GM12878 (cell line): Measurements from ENCODE around the gene TASOR. TPM values are rescaled to one million over a fixed set of nuclear protein-coding genes. Genes with fewer than 3 reads are reported as not detected.

Experiments used
- ATAC-seq: fragments of 200-7000 bp; cut with Tn5 transposase; 3 replicates; pipeline ENCODE4 v1.9.1; 2020; ENCODE audit warnings: mild to moderate bottlenecking, moderate library complexity
- BruUV-seq: library from RNA; stranded (reverse); fragments of 400-500 nt; replicated peaks from 2 replicates; lab custom pipeline; 2021; lab: Mats Ljungman, UMichigan
- CTCF ChIA-PET: fragments of 300-600 bp; sonication (Branson Sonifier 250); formaldehyde crosslinking; extraction: SDS; loops from one replicate; lab custom pipeline; 2021; ENCODE audit warnings: inconsistent platforms; lab: Yijun Ruan, JAX
- POLR2A ChIA-PET: fragments of 350-600 bp; formaldehyde crosslinking; extraction: SDS; loops from one replicate; lab custom pipeline; 2021; ENCODE audit warnings: inconsistent platforms; lab: Charles Lee
- RAD21 ChIA-PET: fragments of 300-600 bp; sonication (Branson Sonifier 250); formaldehyde crosslinking; loops from one replicate; lab custom pipeline; 2023; ENCODE audit warnings: antibody characterized with exemption; ENCODE audit not compliant: unreplicated experiment; lab: Charles Lee
- SMC1A ChIA-PET: fragments of 300-600 bp; sonication (Branson Sonifier 250); formaldehyde crosslinking; loops from one replicate; lab custom pipeline; 2023; ENCODE audit not compliant: unreplicated experiment, uncharacterized antibody; lab: Charles Lee
- DNase-seq: peaks from one replicate; pipeline ENCODE4 v3.0.0-alpha.2; 2011; ENCODE audit warnings: low read depth, low spot score
- FAIRE-seq: peaks from 3 replicates; lab custom pipeline; 2011; peaks lifted over from hg19 to GRCh38; lab: Jason Lieb, UNC
- H2AFZ ChIP-seq: 2 replicates; pipeline ENCODE4 v1.6.0; 2011; ENCODE audit warnings: low read depth, low read length, control low read depth; ENCODE audit not compliant: control insufficient read depth
- H3K27ac ChIP-seq: 2 replicates; pipeline ENCODE4 v1.5.1; 2011; ENCODE audit warnings: control low read depth; ENCODE audit not compliant: control insufficient read depth, insufficient read depth
- H3K27me3 ChIP-seq, 2 experiments: replicated peaks in 1 of 2; 2 replicates each; pipeline versions ENCODE4 v1.6.0 to v1.6.1; 2011; ENCODE audit warnings: low read length in 1 of 2; ENCODE audit not compliant: control insufficient read depth in 2 of 2, insufficient read depth in 2 of 2
- H3K36me3 ChIP-seq, 2 experiments: 2 replicates each; pipeline ENCODE4 v1.5.1; 2011; ENCODE audit warnings: low read length in 1 of 2; ENCODE audit not compliant: control insufficient read depth in 2 of 2, insufficient read depth in 2 of 2
- H3K4me1 ChIP-seq: 2 replicates; pipeline ENCODE4 v1.6.1; 2011; ENCODE audit warnings: mild to moderate bottlenecking, low read length, moderate library complexity, mixed read lengths; ENCODE audit not compliant: control insufficient read depth, insufficient read depth
- H3K4me2 ChIP-seq: 2 replicates; pipeline ENCODE4 v1.6.0; 2011; ENCODE audit warnings: control low read depth; ENCODE audit not compliant: control insufficient read depth, insufficient read depth
- H3K4me3 ChIP-seq: fragments of 200-600 bp; sonication (generic); 2 replicates; pipeline ENCODE4 v1.5.1; 2016
- H3K79me2 ChIP-seq: 2 replicates; pipeline ENCODE4 v1.6.0; 2011; ENCODE audit warnings: low read length; ENCODE audit not compliant: control insufficient read depth, insufficient read depth
- H3K9ac ChIP-seq: 2 replicates; pipeline ENCODE4 v1.8.0; 2011; ENCODE audit warnings: low read length, control low read depth, mixed read lengths; ENCODE audit not compliant: control insufficient read depth, insufficient read depth
- H3K9me3 ChIP-seq: replicated peaks from 3 replicates; pipeline ENCODE4 v1.5.1; 2011; ENCODE audit warnings: mild to moderate bottlenecking, low read length; ENCODE audit not compliant: control insufficient read depth, insufficient read depth
- H4K20me1 ChIP-seq: 2 replicates; pipeline ENCODE4 v1.6.0; 2011; ENCODE audit not compliant: control insufficient read depth, insufficient read depth
- ASH2L ChIP-seq: fragments of 300-600, 200-600 bp; sonication (generic); IDR thresholded peaks from 2 replicates; pipeline ENCODE4 v1.6.1; 2017; ENCODE audit warnings: low read depth, mild to moderate bottlenecking, borderline replicate concordance
- ATF7 ChIP-seq: fragments of 450-650 bp; IDR thresholded peaks from 2 replicates; pipeline ENCODE4 v1.6.1; 2016; ENCODE audit warnings: low read depth, mild to moderate bottlenecking
- IKZF1 ChIP-seq: fragments of 450-650 bp; conservative IDR thresholded peaks from 2 replicates; pipeline ENCODE4 v1.6.1; 2017; ENCODE audit warnings: antibody characterized with exemption, mild to moderate bottlenecking
- LARP7 ChIP-seq: fragments of 450-650 bp; IDR thresholded peaks from 2 replicates; pipeline ENCODE4 v1.6.1; 2017; ENCODE audit warnings: mild to moderate bottlenecking
- MEF2B ChIP-seq: fragments of 450-650 bp; IDR thresholded peaks from 2 replicates; pipeline ENCODE4 v1.6.1; 2018; ENCODE audit warnings: mild to moderate bottlenecking, moderate library complexity; ENCODE audit not compliant: partially characterized antibody, poor library complexity, severe bottlenecking
- MTA3 ChIP-seq: IDR thresholded peaks from 2 replicates; pipeline ENCODE4 v1.6.1; 2012; ENCODE audit warnings: low read length, inconsistent platforms, borderline replicate concordance
- NFIC ChIP-seq: IDR thresholded peaks from 2 replicates; pipeline ENCODE4 v1.6.1; 2012; ENCODE audit warnings: low read depth, mild to moderate bottlenecking, inconsistent platforms, low read length, moderate library complexity
- NR2C2 ChIP-seq: IDR thresholded peaks from 2 replicates; pipeline ENCODE4 v1.6.1; 2011; ENCODE audit warnings: borderline replicate concordance, low read depth; ENCODE audit not compliant: control insufficient read depth, insufficient read length
- RAD21 ChIP-seq: IDR thresholded peaks from 2 replicates; pipeline ENCODE4 v1.6.1; 2011; ENCODE audit warnings: mild to moderate bottlenecking, low read depth, low read length, moderate library complexity; ENCODE audit not compliant: insufficient read depth
- TCF3 ChIP-seq: IDR thresholded peaks from 2 replicates; pipeline ENCODE4 v1.6.1; 2012; ENCODE audit warnings: low read depth, mild to moderate bottlenecking, low read length, borderline replicate concordance; ENCODE audit not compliant: insufficient read depth
- ZBTB11 ChIP-seq: fragments of 450-650 bp; formaldehyde crosslinking; IDR thresholded peaks from 2 replicates; pipeline ENCODE4 v1.5.0; 2022; ENCODE audit warnings: mild to moderate bottlenecking, missing genetic modification characterization
- WGBS: methylation state at CpG from one replicate; pipeline ENCODE4 v1.1.6; 2016; ENCODE audit warnings: low lambda C conversion rate; ENCODE audit not compliant: insufficient replicate concordance, insufficient coverage; ENCODE audit errors: missing lambda C conversion rate; 5-methylcytosine and 5-hydroxymethylcytosine counted together
- in situ Hi-C: fragments of 300-500 bp; cut with MboI; formaldehyde crosslinking; loops from 9 replicates; pipeline ENCODE4 v1.14.3; 2018; ENCODE audit warnings: mixed read lengths
- intact Hi-C: fragments of 100-400 bp; cut with micrococcal nuclease; formaldehyde crosslinking; loops from one replicate; pipeline ENCODE4 v1.14.2; 2022; ENCODE audit not compliant: unreplicated experiment
- polyA plus RNA-seq, 11 experiments: library from polyadenylated mRNA; depleted of rRNA in 4 of 11; unstranded in 6 of 11; stranded (reverse) in 5 of 11; fragments of >200 nt; fragmentation: Nextera tagmentation in 4 of 11; fragmentation: Illumina TruSeq in 1 of 11; extraction: Ambion mirVana in 4 of 11; extraction: Trizol in 1 of 11; gene quantifications; 1 replicate in 1 of 11; 2 replicates in 10 of 11; pipeline versions ENCODE4 v1.2.1 to v1.2.3, GENCODE V29; 2011 to 2016; ENCODE audit warnings: inconsistent platforms in 2 of 11, missing spikeins in 2 of 11, low read depth in 1 of 11
- total RNA-seq, 4 experiments: library from RNA; depleted of rRNA in 3 of 4; stranded (reverse); fragments of >200 nt in 3 of 4; fragmentation: Illumina TruSeq in 1 of 4; extraction: Trizol in 1 of 4; gene quantifications; 2 replicates each; pipeline versions ENCODE4 v1.2.1 to v1.2.3, GENCODE V29; 2013 to 2021

Gene TASOR
- total and polyA plus RNA-seq, 10 of the 15 experiments (the other 5 are each of a cell fraction or from before 2014, with no cell fraction given) = 29.6 to 95.1 (median 52.6) TPM

GRCh38 chr3:56655709-56656108, 27.4 kb downstream of the TASOR start:
- FAIRE-seq = no peak
- H3K9ac ChIP-seq = no peak overlapping the region
- ChIA-PET RAD21 (no interaction called here), SMC1A (no interaction called here), CTCF (no interaction called here), POLR2A (interaction anchor here (1.2 kb wide), 1 partner anchor 17 kb away, joined by 3 read pairs; no protein-coding TSS in a partner anchor)
- 100% methylated on average over 1 of the region's 1 CpG for WGBS
- H3K36me3 ChIP-seq = peaks cover 1 to 24% of the 10 kb centered on the region in 2 experiments
- no peak overlapping the region for H3K4me2 ChIP-seq
- H3K79me2 ChIP-seq = no peaks in the 10 kb centered on the region
- BruUV-seq = no TSS peak
- in situ Hi-C loops = no loop called here
- DNase-seq = no peak
- H3K27me3 ChIP-seq = no peaks in the 10 kb centered on the region
- H3K27ac ChIP-seq = no peak overlapping the region
- no peak for ATAC-seq
- no peak overlapping the region for H3K4me3 ChIP-seq
- intact Hi-C loops = no loop called here
- no peak for TF ChIP-seq MTA3
- no peak for TF ChIP-seq TCF3
- TF ChIP-seq ASH2L = no peak
- no peak for TF ChIP-seq ZBTB11 (CRISPR knock-in tag)
- no peak for TF ChIP-seq NR2C2
- no peak for TF ChIP-seq MEF2B
- TF ChIP-seq IKZF1 = no peak
- no peak for TF ChIP-seq LARP7
- no peak for TF ChIP-seq RAD21
- no peak for TF ChIP-seq NFIC
- no peak for TF ChIP-seq ATF7
- H3K4me1 ChIP-seq = no peaks in the 10 kb centered on the region
- no peak overlapping the region for H2AFZ ChIP-seq
- peaks cover 1% of the 10 kb centered on the region; the same call in 1 of the 3 replicates for H3K9me3 ChIP-seq
- H4K20me1 ChIP-seq = no peaks in the 10 kb centered on the region
